Left ventricle myocardium inferior (tissue), 1 donor: ENCODE data around the gene TP53I3. TPM values are rescaled to one million over a fixed set of nuclear protein-coding genes. Genes with fewer than 3 reads are reported as not detected.
"Not testable (repeated sequence)": the region's sequence is repeated elsewhere in the genome, so short reads cannot be mapped to it uniquely, and the experiment has no call there.

Source experiments
- DNase-seq: peaks from one replicate; pipeline ENCODE4 v3.0.0-alpha.2; 2020
- H3K27ac ChIP-seq: fragments of 200-600 bp; replicated peaks from 2 replicates; pipeline ENCODE4 v1.8.0; 2021
- H3K27me3 ChIP-seq: fragments of 200-600 bp; 2 replicates; pipeline ENCODE4 v1.8.0; 2021; ENCODE audit warnings: low read depth
- H3K36me3 ChIP-seq: fragments of 200-600 bp; 2 replicates; pipeline ENCODE4 v1.8.0; 2021
- H3K4me1 ChIP-seq: fragments of 200-600 bp; 2 replicates; pipeline ENCODE4 v1.8.0; 2021
- H3K4me3 ChIP-seq: fragments of 200-600 bp; 2 replicates; pipeline ENCODE4 v1.8.0; 2021; ENCODE audit warnings: mild to moderate bottlenecking, moderate library complexity
- H3K9me3 ChIP-seq: fragments of 200-600 bp; replicated peaks from 2 replicates; pipeline ENCODE4 v1.8.0; 2021
- CTCF ChIP-seq: fragments of 200-600 bp; IDR thresholded peaks from 2 replicates; pipeline ENCODE4 v1.8.0; 2021; ENCODE audit warnings: antibody characterized with exemption, mild to moderate bottlenecking, borderline replicate concordance
- intact Hi-C: fragments of 100-400 bp; cut with micrococcal nuclease; formaldehyde crosslinking; loops from one replicate; pipeline ENCODE4 v1.11.0; 2022
- total RNA-seq: library from RNA; stranded (reverse); fragmentation: NEBNext Ultra II Directional; extraction: Animal tissue kit (Norgen Biotek cat#: 25700); gene quantifications from one replicate; pipeline ENCODE4 v1.2.1, GENCODE V29; 2021
- donor health status: DM: no; HTN: yes; CAD: no; lungs with severe emphysema.

TP53I3 gene
- total RNA-seq, 1 donor from 2014 or later, result 7.5 TPM

- no peak for DNase-seq
- Histone ChIP-seq H3K27ac (peak overlapping the region; percentile 77), H3K9me3 (no peaks in the 10 kb centered on the region), H3K36me3 (no peaks in the 10 kb centered on the region), H3K27me3 (no peaks in the 10 kb centered on the region), H3K4me1 (peaks cover 43% of the 10 kb centered on the region), H3K4me3 (peak overlapping the region; percentile 82)
- intact Hi-C loops, result no loop called here
- no peak for TF ChIP-seq CTCF
Observed at GRCh38 chr2:24046599-24046929, 38.1 kb downstream of the TP53I3 start.

- peaks cover 43% of the 10 kb centered on the region for H3K4me1 ChIP-seq
- DNase-seq, result no peak
- peak overlapping the region; percentile 82 for H3K4me3 ChIP-seq
- intact Hi-C loops, result no loop called here
- no peak for TF ChIP-seq CTCF
- no peaks in the 10 kb centered on the region for H3K9me3 ChIP-seq
- no peaks in the 10 kb centered on the region for H3K27me3 ChIP-seq
- H3K36me3 ChIP-seq, result no peaks in the 10 kb centered on the region
- no peak overlapping the region for H3K27ac ChIP-seq
Observed at GRCh38 chr2:24045511-24046508, 38.8 kb downstream of the TP53I3 start.

- H3K27me3 ChIP-seq, H3K27ac ChIP-seq, intact Hi-C loops, DNase-seq, H3K9me3 ChIP-seq, H3K4me3 ChIP-seq: not testable (repeated sequence)
- H3K36me3 ChIP-seq, result peaks cover 14% of the 10 kb centered on the region
- peaks cover 19% of the 10 kb centered on the region for H3K4me1 ChIP-seq
Observed at GRCh38 chr2:24043133-24043532, 41.5 kb downstream of the TP53I3 start.

GRCh38 chr2:24040511-24040910 lies 44.1 kb downstream of the TP53I3 start:
- DNase-seq, result no peak
- no peaks in the 10 kb centered on the region for H3K4me1 ChIP-seq
- H3K36me3 ChIP-seq, result peaks cover 30% of the 10 kb centered on the region
- no peak overlapping the region for H3K27ac ChIP-seq
- no peak overlapping the region for H3K4me3 ChIP-seq
- intact Hi-C loops, result no loop called here
- TF ChIP-seq CTCF, result no peak
- no peaks in the 10 kb centered on the region for H3K9me3 ChIP-seq
- no peaks in the 10 kb centered on the region for H3K27me3 ChIP-seq

- no peak for TF ChIP-seq CTCF
- intact Hi-C loops, result no loop called here
- Histone ChIP-seq H3K36me3 (peaks cover 33% of the 10 kb centered on the region), H3K27ac (no peak overlapping the region), H3K4me3 (no peak overlapping the region), H3K27me3 (no peaks in the 10 kb centered on the region), H3K9me3 (no peaks in the 10 kb centered on the region), H3K4me1 (no peaks in the 10 kb centered on the region)
- DNase-seq, result no peak
Observed at GRCh38 chr2:24038786-24039499, 45.7 kb downstream of the TP53I3 start.

Other genes with a start within 250 kb of the TP53I3 start
- 7.9 TPM for gene ATAD2B, start 157.7 kb downstream of the TP53I3 start, total RNA-seq
- 18.5 TPM for gene UBXN2A, start 144.4 kb downstream of the TP53I3 start, total RNA-seq
- gene MFSD2B, start 74.7 kb downstream of the TP53I3 start, total RNA-seq, result 0.16 TPM
- gene WDCP, start 37.4 kb downstream of the TP53I3 start, total RNA-seq, result 8.6 TPM
- gene FKBP1B, start 35.1 kb downstream of the TP53I3 start, total RNA-seq, result 2.1 TPM
- 59.7 TPM for gene SF3B6, start 8.5 kb downstream of the TP53I3 start, total RNA-seq
- 0.74 TPM for gene PFN4, start 38.5 kb upstream of the TP53I3 start, total RNA-seq
- gene FAM228B, start 38.6 kb upstream of the TP53I3 start, total RNA-seq, result 29.6 TPM
- 0.11 TPM for gene FAM228A, start 90.2 kb upstream of the TP53I3 start, total RNA-seq